Osteoblast (primary cell): ENCODE results near the gene VTA1. TPM values are rescaled to one million over a fixed set of nuclear protein-coding genes. Genes with fewer than 3 reads are reported as not detected.

Experiments used
- DNase-seq: peaks from one replicate; pipeline ENCODE4 v3.0.0; 2011; ENCODE audit warnings: low spot score, mixed read lengths; ENCODE audit not compliant: insufficient read length; ENCODE audit errors: missing footprints
- H2AFZ ChIP-seq: 2 replicates; pipeline ENCODE4 v1.6.0; 2011; ENCODE audit warnings: mild to moderate bottlenecking, low read length
- H3K27ac ChIP-seq: 2 replicates; pipeline ENCODE4 v1.5.1; 2011; ENCODE audit warnings: mild to moderate bottlenecking, low read depth, low read length, moderate library complexity
- H3K27me3 ChIP-seq: 2 replicates; pipeline ENCODE4 v1.6.0; 2012; ENCODE audit warnings: mild to moderate bottlenecking, control low read depth, inconsistent platforms, low read length, moderate library complexity; ENCODE audit not compliant: insufficient read depth
- H3K36me3 ChIP-seq: 2 replicates; pipeline ENCODE4 v1.5.1; 2011; ENCODE audit warnings: mild to moderate bottlenecking, low read length, control low read depth, moderate library complexity; ENCODE audit not compliant: insufficient read depth
- H3K4me1 ChIP-seq: 2 replicates; pipeline ENCODE4 v1.5.1; 2011; ENCODE audit warnings: mild to moderate bottlenecking, low read length, control low read depth, moderate library complexity; ENCODE audit not compliant: insufficient read depth
- H3K4me2 ChIP-seq: 2 replicates; pipeline ENCODE4 v1.6.0; 2011; ENCODE audit warnings: mild to moderate bottlenecking, low read length; ENCODE audit not compliant: insufficient read depth
- H3K4me3 ChIP-seq: fragments of 200-600 bp; sonication (generic); 3 replicates; pipeline ENCODE4 v1.5.1; 2012; ENCODE audit warnings: mild to moderate bottlenecking, low read length, inconsistent platforms; ENCODE audit not compliant: insufficient read depth
- H3K79me2 ChIP-seq: 2 replicates; pipeline ENCODE4 v1.6.0; 2012; ENCODE audit warnings: mild to moderate bottlenecking, low read length, control low read depth, inconsistent platforms; ENCODE audit not compliant: insufficient read depth
- H3K9me3 ChIP-seq: 2 replicates; pipeline ENCODE4 v1.5.1; 2011; ENCODE audit warnings: low read depth, low read length, control low read depth
- H4K20me1 ChIP-seq: 2 replicates; pipeline ENCODE4 v1.6.0; 2012; ENCODE audit warnings: mild to moderate bottlenecking, low read length, control low read depth; ENCODE audit not compliant: insufficient read depth
- total RNA-seq: library from RNA; depleted of rRNA; stranded (reverse); fragments of >200 nt; gene quantifications from 2 replicates; pipeline ENCODE4 v1.2.3, GENCODE V29; 2012
- TF ChIP-seq, protein P1 (sequence below): IDR thresholded peaks from 2 replicates; pipeline ENCODE4 v1.5.1; 2011; ENCODE audit warnings: mild to moderate bottlenecking, low read depth, low read length, moderate library complexity; ENCODE audit errors: extremely low read depth

The VTA1 gene
- total RNA-seq, 1 donor: 61.5 TPM

GRCh38 chr6:142192343-142192742, 45.3 kb downstream of the VTA1 start:
- no peak overlapping the region for H2AFZ ChIP-seq
- peaks cover 33% of the 10 kb centered on the region for H3K79me2 ChIP-seq
- H4K20me1 ChIP-seq: no peaks in the 10 kb centered on the region
- TF ChIP-seq, protein P1, sequence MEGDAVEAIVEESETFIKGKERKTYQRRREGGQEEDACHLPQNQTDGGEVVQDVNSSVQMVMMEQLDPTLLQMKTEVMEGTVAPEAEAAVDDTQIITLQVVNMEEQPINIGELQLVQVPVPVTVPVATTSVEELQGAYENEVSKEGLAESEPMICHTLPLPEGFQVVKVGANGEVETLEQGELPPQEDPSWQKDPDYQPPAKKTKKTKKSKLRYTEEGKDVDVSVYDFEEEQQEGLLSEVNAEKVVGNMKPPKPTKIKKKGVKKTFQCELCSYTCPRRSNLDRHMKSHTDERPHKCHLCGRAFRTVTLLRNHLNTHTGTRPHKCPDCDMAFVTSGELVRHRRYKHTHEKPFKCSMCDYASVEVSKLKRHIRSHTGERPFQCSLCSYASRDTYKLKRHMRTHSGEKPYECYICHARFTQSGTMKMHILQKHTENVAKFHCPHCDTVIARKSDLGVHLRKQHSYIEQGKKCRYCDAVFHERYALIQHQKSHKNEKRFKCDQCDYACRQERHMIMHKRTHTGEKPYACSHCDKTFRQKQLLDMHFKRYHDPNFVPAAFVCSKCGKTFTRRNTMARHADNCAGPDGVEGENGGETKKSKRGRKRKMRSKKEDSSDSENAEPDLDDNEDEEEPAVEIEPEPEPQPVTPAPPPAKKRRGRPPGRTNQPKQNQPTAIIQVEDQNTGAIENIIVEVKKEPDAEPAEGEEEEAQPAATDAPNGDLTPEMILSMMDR: no peak
- no peaks in the 10 kb centered on the region for H3K27me3 ChIP-seq
- H3K4me2 ChIP-seq: no peak overlapping the region
- H3K36me3 ChIP-seq: peaks cover 5% of the 10 kb centered on the region
- no peak for DNase-seq
- H3K27ac ChIP-seq: no peak overlapping the region
- no peaks in the 10 kb centered on the region for H3K9me3 ChIP-seq
- no peak overlapping the region for H3K4me3 ChIP-seq
- no peaks in the 10 kb centered on the region for H3K4me1 ChIP-seq

- no peak overlapping the region for H3K27ac ChIP-seq
- H2AFZ ChIP-seq: no peak overlapping the region
- no peaks in the 10 kb centered on the region for H3K4me1 ChIP-seq
- no peaks in the 10 kb centered on the region for H3K9me3 ChIP-seq
- H4K20me1 ChIP-seq: no peaks in the 10 kb centered on the region
- no peak overlapping the region for H3K4me3 ChIP-seq
- H3K79me2 ChIP-seq: peaks cover 34% of the 10 kb centered on the region
- H3K27me3 ChIP-seq: no peaks in the 10 kb centered on the region
- TF ChIP-seq, protein P1: no peak
- peaks cover 9% of the 10 kb centered on the region for H3K36me3 ChIP-seq
- no peak for DNase-seq
- no peak overlapping the region for H3K4me2 ChIP-seq
Measured at GRCh38 chr6:142193621-142194020, 46.6 kb downstream of the VTA1 start.

DNA sequence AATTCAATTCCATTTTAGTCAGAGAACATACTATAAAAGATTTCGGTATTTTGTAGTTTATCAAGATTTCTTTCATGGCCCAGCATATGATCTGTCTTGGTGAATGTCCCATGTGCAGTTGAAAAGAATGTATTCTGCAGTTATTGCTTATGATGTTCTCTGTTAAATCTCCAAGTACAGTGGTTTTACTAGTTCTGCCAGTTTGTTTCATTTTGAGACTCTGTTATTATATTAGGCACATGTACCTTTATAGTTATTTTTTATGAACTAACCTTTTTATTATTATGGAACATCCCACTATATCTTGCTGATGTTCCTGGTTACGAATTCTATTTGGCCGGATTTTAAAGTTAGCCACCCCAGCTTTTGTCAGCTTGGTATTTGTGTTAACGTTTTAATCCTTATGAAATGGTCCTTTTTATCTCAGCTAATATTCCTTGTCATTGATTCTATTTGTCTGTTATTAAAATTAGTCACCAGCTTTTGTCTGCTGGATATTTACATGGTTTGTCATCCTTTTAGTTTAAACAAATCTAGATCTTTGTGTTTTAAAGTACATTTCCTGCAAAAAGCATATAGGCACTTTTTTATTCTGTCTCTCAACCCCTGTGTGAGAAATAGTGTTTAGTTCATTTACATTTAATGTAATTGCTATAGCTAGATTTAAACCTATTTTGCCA, 48.9 kb downstream of the VTA1 start:
- no peak overlapping the region for H3K27ac ChIP-seq
- no peak overlapping the region for H3K4me2 ChIP-seq
- H3K79me2 ChIP-seq: peaks cover 37% of the 10 kb centered on the region
- H3K4me3 ChIP-seq: no peak overlapping the region
- no peak for DNase-seq
- H3K36me3 ChIP-seq: peaks cover 10% of the 10 kb centered on the region
- H4K20me1 ChIP-seq: no peaks in the 10 kb centered on the region
- H3K27me3 ChIP-seq: no peaks in the 10 kb centered on the region
- TF ChIP-seq, protein P1: no peak
- H2AFZ ChIP-seq: no peak overlapping the region
- no peaks in the 10 kb centered on the region for H3K4me1 ChIP-seq
- H3K9me3 ChIP-seq: no peaks in the 10 kb centered on the region

GRCh38 chr6:142200846-142201628, 54.0 kb downstream of the VTA1 start:
- no peaks in the 10 kb centered on the region for H4K20me1 ChIP-seq
- H2AFZ ChIP-seq: no peak overlapping the region
- H3K4me2 ChIP-seq: no peak overlapping the region
- peaks cover 15% of the 10 kb centered on the region for H3K79me2 ChIP-seq
- TF ChIP-seq, protein P1: no peak
- no peaks in the 10 kb centered on the region for H3K9me3 ChIP-seq
- no peaks in the 10 kb centered on the region for H3K27me3 ChIP-seq
- H3K4me1 ChIP-seq: no peaks in the 10 kb centered on the region
- no peak overlapping the region for H3K27ac ChIP-seq
- H3K36me3 ChIP-seq: peaks cover 18% of the 10 kb centered on the region
- no peak overlapping the region for H3K4me3 ChIP-seq
- DNase-seq: no peak
